ENCODE data around the gene TK1. TPM values are rescaled to one million over a fixed set of nuclear protein-coding genes. Genes with fewer than 3 reads are reported as not detected.

The TK1 gene
- total RNA-seq, 1 donor from 2014 or later: 2.6 TPM

DNA sequence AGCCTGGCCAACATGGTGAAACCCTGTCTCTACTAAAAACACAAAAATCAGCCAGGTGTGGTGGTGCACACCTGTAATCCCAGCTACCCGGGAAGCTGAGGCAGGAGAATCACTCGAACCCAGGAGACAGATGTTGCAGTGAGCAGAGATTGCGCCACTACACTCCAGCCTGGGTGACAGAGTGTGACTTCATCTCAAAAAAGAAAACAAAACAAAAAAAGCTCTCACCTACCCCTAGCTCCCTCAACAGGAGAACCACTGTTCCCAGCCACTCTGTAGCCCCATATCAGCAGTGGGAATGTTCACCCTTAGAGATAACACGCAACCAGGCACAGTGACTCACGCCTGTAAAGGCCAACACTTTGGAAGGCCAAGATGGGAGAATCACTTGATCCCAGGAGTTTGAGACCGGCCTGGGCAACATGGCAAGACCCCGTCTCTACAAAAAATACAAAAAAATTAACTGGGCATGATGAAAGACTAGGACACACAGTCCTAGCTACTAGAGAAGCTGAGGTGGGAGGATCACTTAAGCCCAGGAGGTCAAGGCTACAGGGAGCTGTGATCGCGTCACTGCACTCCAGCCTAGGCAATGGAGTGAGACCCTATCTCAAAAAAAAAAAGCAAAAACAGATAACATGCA, 50.9 kb downstream of the TK1 start:
- DNase-seq (ENCODE audit: low spot score) (no peak), ATAC-seq (no peak)

DNA sequence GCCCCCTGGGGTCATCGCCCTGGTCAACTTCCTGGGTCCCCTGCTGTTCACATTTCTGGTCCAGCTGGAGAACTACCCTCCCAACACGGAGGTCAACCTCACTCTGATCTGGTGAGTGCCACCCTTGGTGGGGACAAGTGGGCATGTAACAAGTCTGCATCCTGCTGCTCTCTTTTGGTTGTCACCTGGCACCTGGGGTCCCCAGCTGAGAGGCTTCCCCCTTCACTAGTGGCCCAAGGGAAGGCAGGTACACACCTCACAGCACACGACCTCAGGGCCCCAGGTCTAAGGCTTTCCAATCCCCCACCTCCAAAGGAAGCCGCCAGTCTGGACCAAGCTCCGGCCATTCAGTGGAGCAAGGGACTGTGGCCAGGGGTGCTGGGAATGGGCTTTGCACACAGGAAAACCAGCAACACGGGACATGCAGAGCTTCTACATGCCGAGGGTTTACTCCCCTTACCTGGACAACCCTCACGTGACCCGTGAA, 51.9 kb downstream of the TK1 start:
- DNase-seq (ENCODE audit: low spot score) (no peak), ATAC-seq (no peak)

DNA sequence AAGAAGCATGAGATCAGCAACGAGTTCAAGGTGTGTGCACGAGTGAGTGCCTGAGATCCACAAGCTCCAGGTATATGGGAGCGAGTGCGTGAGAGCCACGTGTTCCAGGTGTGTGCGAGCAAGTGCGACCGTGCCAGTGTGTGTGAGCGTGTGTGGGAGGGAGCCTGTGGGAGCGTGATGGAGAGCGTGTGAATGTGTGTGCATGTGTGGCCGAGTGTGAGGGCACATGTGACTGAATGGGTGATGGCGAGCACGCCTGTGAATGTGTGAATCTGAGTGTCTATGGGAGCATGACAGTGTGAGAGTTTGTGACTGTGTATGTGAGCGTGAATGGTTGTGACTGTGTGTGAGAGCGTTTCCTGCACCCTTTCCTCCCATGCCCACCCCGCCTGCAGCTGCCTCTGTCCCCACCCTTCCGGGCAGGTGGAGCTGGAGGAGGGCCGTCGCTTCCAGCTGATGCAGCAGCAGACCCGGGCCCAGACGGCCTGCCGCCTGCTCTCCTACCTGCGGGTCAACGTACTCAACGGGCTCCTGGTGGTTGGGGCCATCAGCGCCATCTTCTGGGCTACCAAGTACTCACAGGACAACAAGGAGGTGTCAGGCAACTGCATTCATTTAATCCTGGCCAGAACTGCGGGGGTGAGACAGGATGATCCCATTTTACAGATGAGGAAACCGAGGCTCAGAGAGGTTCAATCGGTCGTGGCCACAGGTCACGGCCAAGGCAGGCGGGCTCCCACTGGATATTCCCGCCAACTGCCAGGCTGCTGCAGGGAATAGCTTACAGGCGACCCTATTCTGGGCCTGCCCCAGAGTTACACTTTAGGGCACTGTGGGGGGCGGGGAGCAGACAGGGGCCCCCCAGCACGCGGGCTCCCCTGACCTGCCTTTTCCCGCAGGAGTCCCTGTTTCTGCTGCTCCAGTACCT, 52.6 kb downstream of the TK1 start:
- ATAC-seq (peak; percentile 51), DNase-seq (ENCODE audit: low spot score) (no peak)

DNA sequence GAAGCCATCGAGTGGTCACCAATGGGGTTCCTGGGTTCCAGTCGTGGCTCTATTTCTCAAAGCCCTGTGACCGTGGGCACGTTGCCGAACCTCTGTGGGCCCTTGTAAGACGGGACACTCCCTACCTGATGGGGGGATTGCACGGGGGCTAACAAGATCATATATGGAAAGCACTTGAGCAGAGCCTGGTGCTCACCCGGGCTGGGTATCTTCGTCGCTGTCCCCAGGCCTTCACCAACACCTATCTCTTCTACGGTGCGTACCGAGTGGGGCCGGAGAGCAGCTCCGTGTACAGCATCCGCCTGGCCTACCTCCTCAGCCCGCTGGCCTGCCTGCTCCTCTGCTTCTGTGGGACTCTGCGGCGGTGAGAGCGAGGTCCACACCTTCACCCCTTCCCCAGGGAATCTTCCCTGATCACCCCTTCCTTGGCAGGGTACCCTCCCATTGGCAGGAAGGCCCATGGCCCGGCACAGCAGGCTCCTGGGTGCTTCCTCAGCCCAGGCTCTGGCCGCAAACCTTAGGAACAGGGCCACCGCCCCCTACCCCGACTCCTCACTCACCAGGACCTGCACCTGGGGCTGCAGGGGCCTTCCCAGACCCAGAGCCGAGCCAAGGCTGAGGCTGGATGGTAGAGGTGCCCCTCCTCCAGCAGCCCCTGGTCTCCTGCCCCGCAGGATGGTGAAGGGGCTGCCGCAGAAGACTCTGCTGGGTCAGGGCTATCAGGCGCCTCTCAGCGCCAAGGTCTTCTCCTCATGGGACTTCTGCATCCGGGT, 53.5 kb downstream of the TK1 start:
- DNase-seq (ENCODE audit: low spot score) (no peak), ATAC-seq (no peak)

- no peak for DNase-seq (ENCODE audit: low spot score)
Measured at GRCh38 chr17:78132767-78133178, 54.1 kb downstream of the TK1 start.

DNA sequence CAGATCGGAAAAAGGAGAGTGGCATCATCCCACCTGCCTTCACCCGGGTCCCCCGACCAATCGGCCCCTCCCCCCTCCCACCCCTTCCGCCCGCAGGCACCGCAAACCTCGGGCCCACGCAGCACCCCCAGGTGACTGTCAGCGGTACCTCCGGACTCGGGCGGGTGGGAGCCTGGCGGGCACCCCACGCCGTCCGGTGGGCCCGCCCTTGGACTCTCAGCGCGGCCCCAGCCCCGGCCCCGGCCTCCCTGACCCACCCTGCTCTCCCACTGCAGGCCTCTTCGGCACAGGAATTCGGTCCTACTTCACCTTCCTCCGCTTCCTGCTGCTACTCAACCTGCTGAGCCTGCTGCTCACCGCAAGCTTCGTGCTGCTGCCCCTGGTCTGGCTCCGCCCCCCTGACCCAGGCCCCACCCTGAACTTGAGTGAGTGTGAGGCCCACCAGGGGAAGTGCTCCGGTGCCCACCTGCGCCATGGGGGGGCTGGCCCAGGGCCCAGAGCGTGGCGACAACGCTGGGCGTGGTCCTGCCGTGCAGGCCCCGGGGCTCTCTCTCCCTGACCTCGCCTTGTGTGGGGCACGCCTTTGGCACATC, 54.7 kb downstream of the TK1 start:
- ATAC-seq: no peak
- no peak for DNase-seq (ENCODE audit: low spot score)

More at GRCh38 chr17:78132767-78133178, 54.1 kb downstream of the TK1 start:
- ATAC-seq: no peak

DNA sequence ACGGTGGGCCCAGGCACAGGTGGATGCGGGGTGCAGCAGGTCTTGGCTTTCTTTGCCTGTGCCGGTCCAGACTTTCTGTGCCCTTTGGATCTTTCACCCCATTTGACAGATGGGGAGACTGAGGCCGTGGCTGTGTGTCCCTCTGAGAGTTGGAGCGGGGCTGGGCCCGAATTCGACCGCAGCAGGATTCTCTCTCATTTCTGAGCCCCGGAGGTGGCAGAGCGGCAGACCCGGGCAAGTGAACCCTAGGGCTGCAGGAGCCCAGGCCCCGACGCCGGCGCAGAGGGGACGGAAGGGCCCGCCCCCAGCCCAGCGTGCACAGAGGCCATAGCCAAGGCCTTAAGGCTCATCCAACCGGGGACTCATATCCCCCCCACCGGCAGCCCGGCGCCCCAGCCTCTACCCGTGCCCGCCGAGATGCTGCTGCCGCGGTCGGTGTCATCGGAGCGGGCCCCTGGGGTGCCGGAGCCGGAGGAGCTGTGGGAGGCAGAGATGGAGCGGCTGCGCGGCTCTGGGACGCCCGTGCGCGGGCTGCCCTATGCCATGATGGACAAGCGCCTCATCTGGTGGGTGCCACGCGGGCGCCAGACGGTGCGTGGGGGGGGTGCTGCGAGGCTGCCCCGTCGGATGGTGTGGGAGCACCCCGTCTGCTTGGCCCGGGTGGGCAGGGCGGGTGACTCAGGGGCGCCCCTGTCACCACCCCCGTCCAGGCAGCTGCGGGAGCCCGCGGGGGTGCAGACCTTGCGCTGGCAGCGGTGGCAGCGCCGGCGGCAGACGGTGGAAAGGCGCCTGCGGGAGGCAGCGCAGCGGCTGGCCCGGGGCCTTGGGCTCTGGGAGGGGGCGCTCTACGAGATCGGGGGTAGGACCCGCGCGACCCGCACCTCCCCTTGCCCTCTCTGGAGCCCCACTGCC, 55.4 kb downstream of the TK1 start:
- ATAC-seq (no peak), DNase-seq (ENCODE audit: low spot score) (no peak)

- DNase-seq (ENCODE audit: low spot score): no peak
- ATAC-seq: peak; percentile 5
Measured at GRCh38 chr17:78130437-78131101, 56.3 kb downstream of the TK1 start, which contains the start of gene TMC8. TSS of gene TMC8 (plus strand) at chr17:78130771. CDS start at chr17:78131589, 818 bp downstream.

- ATAC-seq: no peak
- no peak for DNase-seq (ENCODE audit: low spot score)
Measured at GRCh38 chr17:78130090-78130436, 56.8 kb downstream of the TK1 start.

GRCh38 chr17:78129351-78130089, 57.3 kb downstream of the TK1 start:
- DNase-seq (ENCODE audit: low spot score) (no peak), ATAC-seq (no peak)

DNA sequence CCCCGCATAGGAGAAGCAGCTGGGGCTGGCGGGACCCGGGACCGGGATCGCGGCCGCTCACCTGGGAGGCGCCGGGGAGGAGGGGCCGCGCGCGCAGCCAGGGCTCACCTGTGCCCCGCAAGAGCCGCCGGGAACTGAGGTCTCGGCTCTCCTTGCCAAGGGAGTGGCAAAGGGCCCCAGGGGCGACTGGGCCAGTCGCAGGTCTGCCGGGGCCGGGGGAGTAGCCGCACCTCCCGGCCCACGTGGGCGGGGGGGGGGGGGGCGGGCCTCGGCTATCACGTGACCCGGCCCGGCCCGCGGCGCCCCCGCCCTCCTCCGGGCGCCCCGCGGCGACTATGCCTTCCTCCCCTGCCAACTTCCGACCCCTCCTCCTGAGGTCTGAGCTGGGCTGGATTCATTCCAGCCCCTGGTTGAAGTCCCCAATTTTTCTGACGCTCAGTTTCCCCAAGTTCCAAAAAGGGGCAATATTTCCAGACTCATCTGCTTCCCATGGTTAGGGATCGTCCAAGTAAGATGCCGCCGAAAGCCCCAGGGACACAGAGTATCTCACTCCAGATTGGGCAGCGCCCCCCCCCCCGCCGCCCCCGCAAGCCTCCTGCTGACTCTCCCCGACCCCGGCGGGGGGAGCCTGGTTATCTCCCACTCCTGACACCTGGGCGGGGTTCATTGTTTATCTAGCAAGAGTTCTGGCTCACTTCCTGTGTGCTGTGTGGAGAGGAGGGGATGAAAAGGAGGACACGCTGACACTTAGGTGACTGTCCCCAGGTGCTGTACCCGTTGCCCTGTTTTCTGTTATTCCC, 58.1 kb downstream of the TK1 start, which contains the start of gene TMC6:
TMC6 (minus strand) TSS at position 205 of the 800 bp plus-strand sequence. CDS start 1,923 bp downstream, outside the sequence.
- ATAC-seq (peak; percentile 42), DNase-seq (ENCODE audit: low spot score) (no peak)

DNA sequence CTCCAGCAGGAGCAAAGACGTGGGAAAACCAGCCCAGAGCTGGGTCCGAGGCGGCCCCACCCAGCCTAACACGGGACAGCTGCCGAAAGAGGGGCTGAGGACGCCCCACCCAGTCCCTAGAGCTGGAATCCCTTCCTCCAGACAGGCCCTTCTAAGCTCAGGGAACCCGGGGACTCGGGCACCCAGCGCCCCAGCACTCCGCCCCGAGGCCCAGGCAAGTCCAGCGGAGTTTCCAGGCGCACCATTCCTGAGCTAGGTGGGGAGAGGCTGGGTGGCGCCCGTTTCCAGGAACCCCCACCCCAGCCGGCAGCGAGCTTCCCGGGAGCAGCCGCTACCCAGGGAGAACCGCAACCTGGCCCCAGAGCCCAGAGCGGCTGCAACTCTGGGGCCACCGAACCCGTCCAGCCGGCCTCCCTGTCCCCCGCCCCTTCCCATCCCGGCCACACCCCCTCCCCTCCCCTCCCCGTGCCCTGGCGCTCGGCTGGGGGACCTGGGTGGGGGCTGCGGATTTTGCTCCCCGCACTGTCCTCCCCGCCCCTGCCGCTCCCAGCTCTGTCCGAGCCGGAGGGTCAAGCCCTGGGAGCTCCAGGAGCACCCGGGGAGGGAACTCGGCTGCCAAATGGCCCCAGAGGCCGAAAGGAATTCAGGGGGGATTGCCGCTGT, 58.8 kb downstream of the TK1 start:
- peak; percentile 35 for ATAC-seq

DNA sequence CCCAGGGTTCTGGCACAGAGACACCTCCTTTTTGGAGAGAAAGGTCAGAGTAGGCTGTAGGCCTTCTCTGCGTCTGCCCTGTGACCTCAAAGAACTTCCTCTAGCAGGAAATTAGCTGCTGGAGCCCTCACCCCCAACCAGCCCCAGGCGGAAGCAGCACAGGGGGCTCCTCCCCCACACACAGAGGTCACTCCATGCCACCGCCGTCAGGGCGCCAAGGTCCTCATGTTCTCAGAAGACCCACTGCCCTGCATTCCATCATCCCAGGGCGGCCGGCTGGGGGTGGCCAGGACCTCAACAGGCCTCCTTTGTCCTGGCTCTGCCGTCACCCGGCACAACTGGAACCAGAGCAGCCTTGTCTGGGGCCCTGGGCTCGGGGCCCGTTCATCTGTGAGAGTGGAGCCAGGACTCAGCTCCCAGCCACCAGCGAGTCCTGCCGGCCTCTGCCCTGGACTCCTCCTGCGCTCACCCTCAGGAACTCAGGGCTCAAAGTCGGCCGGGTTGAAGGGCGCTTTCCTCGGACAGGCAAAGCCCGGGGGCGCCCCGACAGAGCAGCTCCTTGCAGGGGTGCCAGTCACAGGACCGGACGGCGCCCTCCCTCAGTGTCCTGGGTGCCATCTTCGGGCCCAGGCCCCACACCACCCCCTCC, 59.5 kb downstream of the TK1 start:
- peak; percentile 45 for ATAC-seq

More for the DNA sequence above, 58.8 kb downstream of the TK1 start:
- DNase-seq (ENCODE audit: low spot score): no peak

DNA sequence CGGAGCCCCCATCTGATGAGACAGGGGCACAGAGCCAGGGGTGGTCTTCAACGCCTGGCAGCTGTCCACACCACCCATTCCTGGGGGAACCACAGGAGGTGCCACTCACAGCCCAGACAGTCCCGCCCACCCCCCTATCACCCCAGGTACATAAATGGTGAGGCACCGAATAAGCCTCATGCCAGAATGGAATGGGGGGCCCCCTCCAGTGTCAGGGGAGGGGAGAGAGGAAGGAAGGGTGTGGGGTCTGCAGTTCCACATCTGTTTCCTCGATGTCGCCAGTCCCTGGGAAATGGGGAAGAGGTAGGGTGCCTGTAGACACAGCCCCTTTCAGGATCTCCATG, 60.0 kb downstream of the TK1 start:
- no peak for ATAC-seq
- DNase-seq (ENCODE audit: low spot score): no peak

More for the DNA sequence above, 59.5 kb downstream of the TK1 start:
- peak; percentile 68 for DNase-seq (ENCODE audit: low spot score)

- DNase-seq (ENCODE audit: low spot score) (no peak), ATAC-seq (no peak)
Measured at GRCh38 chr17:78125976-78126894, 60.6 kb downstream of the TK1 start.

Data from left lobe of liver (tissue), 2 donors.